ENCODE measurements around the gene RAB40B. TPM values are rescaled to one million over a fixed set of nuclear protein-coding genes. Genes with fewer than 3 reads are reported as not detected.

The RAB40B gene
- total RNA-seq, 1 donor from 2014 or later, result 22.4 TPM

- intact Hi-C loops (cut with micrococcal nuclease), result no loop called here
These were observed 31.2 kb upstream of the RAB40B start for GRCh38 chr17:82729479-82730260.

DNA sequence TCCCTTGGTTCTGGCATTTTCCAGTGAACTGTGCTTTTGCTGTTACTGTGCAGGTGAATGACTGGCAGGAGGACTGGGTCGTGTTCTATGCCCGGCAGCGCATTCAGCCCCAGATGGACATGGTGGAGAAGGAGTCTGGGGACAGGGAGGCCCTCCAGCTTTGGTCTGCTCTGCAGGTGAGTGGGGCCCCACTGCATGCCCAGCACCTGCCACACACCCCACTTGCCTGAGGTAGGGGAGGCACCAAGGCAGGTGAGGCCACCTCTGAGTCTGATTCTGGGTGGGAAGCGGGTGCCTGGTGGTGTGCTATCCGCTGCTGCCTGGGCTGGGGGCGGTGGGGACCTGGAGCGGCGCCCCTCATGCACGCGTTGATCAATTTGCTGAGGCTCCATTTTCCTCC, 27.9 kb upstream of the RAB40B start:
- Histone ChIP-seq H3K36me3 (peaks cover 60% of the 10 kb centered on the region), H3K27ac (replicated peaks) (no peak overlapping the region), H3K4me1 (no peaks in the 10 kb centered on the region), H3K27me3 (ENCODE audit: low read depth) (no peaks in the 10 kb centered on the region), H3K4me3 (no peak overlapping the region), H3K9me3 (replicated peaks) (no peaks in the 10 kb centered on the region)
- TF ChIP-seq CTCF (IDR thresholded peaks at IDR 0.05; ENCODE audit: borderline replicate concordance), result no peak
- intact Hi-C loops (cut with micrococcal nuclease), result no loop called here
- no peak for DNase-seq

More at GRCh38 chr17:82729479-82730260, 31.2 kb upstream of the RAB40B start:
- Histone ChIP-seq H3K9me3 (replicated peaks) (peaks cover 6% of the 10 kb centered on the region), H3K4me1 (peaks cover 5% of the 10 kb centered on the region), H3K27ac (replicated peaks) (no peak overlapping the region), H3K27me3 (ENCODE audit: low read depth) (no peaks in the 10 kb centered on the region), H3K36me3 (peaks cover 45% of the 10 kb centered on the region), H3K4me3 (no peak overlapping the region)
- DNase-seq, result no peak
- no peak for TF ChIP-seq CTCF (IDR thresholded peaks at IDR 0.05; ENCODE audit: borderline replicate concordance)

DNA sequence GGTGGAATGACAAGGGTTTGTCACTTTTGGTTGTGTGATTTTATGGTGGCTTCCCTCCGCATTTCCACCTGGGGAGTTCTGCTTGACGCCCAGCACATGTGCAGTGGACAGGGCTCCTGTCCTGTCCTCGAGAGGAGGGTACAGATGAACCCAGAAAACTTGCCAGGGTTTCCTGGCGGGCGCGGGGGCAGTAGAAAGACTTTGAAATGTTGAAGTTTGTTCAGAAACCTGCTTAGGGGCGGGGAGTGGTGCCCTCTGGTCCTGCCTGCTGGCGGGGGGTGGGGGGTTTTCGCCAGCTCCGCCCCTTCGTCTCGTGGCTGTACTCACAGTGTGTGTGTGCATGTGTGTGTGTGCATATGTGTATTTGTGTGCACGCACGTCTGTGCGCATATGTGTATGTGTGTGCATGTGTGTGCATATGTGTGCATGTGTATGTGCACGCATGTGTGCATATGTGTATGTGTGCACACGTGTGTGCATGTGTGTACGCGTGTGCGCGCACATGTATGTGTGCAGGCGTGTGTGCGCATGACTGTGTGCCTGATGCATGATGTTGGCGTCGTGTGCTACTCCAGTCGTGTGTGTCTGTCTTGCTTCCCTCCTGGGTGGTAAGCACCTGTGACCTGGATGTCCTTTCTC, 24.8 kb upstream of the RAB40B start:
- Histone ChIP-seq H3K9me3 (replicated peaks) (no peaks in the 10 kb centered on the region), H3K27me3 (ENCODE audit: low read depth) (no peaks in the 10 kb centered on the region), H3K36me3 (peaks cover 78% of the 10 kb centered on the region), H3K4me1 (no peaks in the 10 kb centered on the region), H3K27ac (replicated peaks) (no peak overlapping the region), H3K4me3 (no peak overlapping the region)
- no peak for TF ChIP-seq CTCF (IDR thresholded peaks at IDR 0.05; ENCODE audit: borderline replicate concordance)
- no peak for DNase-seq
- intact Hi-C loops (cut with micrococcal nuclease), result no loop called here

- no peak overlapping the region for H3K27ac ChIP-seq (replicated peaks)
- no peak for DNase-seq
- no peak overlapping the region for H3K4me3 ChIP-seq
- peaks cover 70% of the 10 kb centered on the region for H3K36me3 ChIP-seq
- H3K4me1 ChIP-seq, result peaks cover 8% of the 10 kb centered on the region
- H3K9me3 ChIP-seq (replicated peaks), result no peaks in the 10 kb centered on the region
- TF ChIP-seq CTCF (IDR thresholded peaks at IDR 0.05; ENCODE audit: borderline replicate concordance), result no peak
- intact Hi-C loops (cut with micrococcal nuclease), result no loop called here
- H3K27me3 ChIP-seq (ENCODE audit: low read depth), result no peaks in the 10 kb centered on the region
These were observed 24.0 kb upstream of the RAB40B start for GRCh38 chr17:82722341-82723013.

GRCh38 chr17:82720204-82720603, 21.7 kb upstream of the RAB40B start:
- H3K27ac ChIP-seq (replicated peaks), result no peak overlapping the region
- no peaks in the 10 kb centered on the region for H3K27me3 ChIP-seq (ENCODE audit: low read depth)
- no peak for TF ChIP-seq CTCF (IDR thresholded peaks at IDR 0.05; ENCODE audit: borderline replicate concordance)
- DNase-seq, result no peak
- H3K36me3 ChIP-seq, result peaks cover 56% of the 10 kb centered on the region
- intact Hi-C loops (cut with micrococcal nuclease), result no loop called here
- H3K9me3 ChIP-seq (replicated peaks), result no peaks in the 10 kb centered on the region
- H3K4me1 ChIP-seq, result peaks cover 23% of the 10 kb centered on the region
- no peak overlapping the region for H3K4me3 ChIP-seq
